ENCODE measurements around the gene ZSWIM1. TPM values are rescaled to one million over a fixed set of nuclear protein-coding genes. Genes with fewer than 3 reads are reported as not detected.
"Not testable (repeated sequence)": the region's sequence is repeated elsewhere in the genome, so short reads cannot be mapped to it uniquely, and the experiment has no call there.

Gene ZSWIM1
- total and polyA plus RNA-seq, 11 donors, result 3.9 to 16.3 (median 10.4) TPM

DNA sequence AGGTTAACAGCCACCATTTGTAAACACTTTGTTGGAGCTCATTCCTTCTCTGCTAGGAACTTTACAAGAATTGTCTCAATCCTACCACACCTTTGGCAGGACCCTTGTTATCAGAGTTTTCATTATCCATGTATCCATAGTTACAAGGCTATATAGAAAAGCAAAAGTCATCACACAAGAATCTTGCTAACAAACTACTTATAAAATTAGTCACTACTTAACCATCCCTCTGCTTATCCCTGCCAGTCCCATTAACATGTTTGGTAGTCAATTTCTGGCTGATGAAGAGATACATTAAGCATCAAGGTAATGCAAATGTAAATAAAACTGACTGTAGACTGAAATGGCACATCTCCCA is 13.2 kb upstream of the ZSWIM1 start:
- H3K27ac ChIP-seq, result no peak overlapping the region
- no peak for TF ChIP-seq POLR2A (IDR thresholded peaks at IDR 0.05)
- TF ChIP-seq, protein P1, sequence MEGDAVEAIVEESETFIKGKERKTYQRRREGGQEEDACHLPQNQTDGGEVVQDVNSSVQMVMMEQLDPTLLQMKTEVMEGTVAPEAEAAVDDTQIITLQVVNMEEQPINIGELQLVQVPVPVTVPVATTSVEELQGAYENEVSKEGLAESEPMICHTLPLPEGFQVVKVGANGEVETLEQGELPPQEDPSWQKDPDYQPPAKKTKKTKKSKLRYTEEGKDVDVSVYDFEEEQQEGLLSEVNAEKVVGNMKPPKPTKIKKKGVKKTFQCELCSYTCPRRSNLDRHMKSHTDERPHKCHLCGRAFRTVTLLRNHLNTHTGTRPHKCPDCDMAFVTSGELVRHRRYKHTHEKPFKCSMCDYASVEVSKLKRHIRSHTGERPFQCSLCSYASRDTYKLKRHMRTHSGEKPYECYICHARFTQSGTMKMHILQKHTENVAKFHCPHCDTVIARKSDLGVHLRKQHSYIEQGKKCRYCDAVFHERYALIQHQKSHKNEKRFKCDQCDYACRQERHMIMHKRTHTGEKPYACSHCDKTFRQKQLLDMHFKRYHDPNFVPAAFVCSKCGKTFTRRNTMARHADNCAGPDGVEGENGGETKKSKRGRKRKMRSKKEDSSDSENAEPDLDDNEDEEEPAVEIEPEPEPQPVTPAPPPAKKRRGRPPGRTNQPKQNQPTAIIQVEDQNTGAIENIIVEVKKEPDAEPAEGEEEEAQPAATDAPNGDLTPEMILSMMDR (IDR thresholded peaks at IDR 0.05), result no peak

DNA sequence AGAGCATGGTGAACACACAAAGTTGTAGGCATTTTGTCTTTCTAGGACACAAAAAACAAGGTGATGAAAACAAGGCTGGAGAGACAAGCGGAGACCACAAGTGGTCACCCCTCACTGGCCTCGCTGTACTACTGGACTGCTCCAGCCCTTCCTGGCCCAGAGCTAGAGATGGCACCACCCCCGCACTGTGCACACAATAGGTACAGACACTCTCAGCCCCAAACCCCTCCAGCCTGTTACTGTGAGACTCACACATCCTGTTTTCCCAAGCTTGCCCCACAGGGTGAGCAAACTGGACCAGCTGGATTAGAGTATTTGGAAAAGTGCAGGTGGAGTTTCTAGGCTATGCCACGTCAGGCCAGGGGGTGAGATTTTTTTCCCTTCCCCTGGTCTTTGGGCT is 8.4 kb upstream of the ZSWIM1 start:
- 80 to 91% (median 89%) methylated on average over 4 of the region's 4 CpGs for WGBS, 4 donors
- DNase-seq (no peak), ATAC-seq (peak in 1 of 4 donors; percentile 58)
- TF ChIP-seq, protein P1 (IDR thresholded peaks at IDR 0.05), result no peak
- TF ChIP-seq POLR2A (IDR thresholded peaks at IDR 0.05), result no peak
- intact Hi-C loops (cut with DNase I), result no loop called here
- Histone ChIP-seq H3K9me3 (no peaks in the 10 kb centered on the region), H3K4me3 (no peak overlapping the region), H3K36me3 (peaks cover 0 to 13% (median 10%) of the 10 kb centered on the region in 9 donors), H3K4me1 (no peaks in the 10 kb centered on the region), H3K27me3 (no peaks in the 10 kb centered on the region), H3K27ac (no peak overlapping the region)

More for the DNA sequence above, 13.2 kb upstream of the ZSWIM1 start:
- Histone ChIP-seq H3K27me3 (no peaks in the 10 kb centered on the region), H3K9me3 (no peaks in the 10 kb centered on the region), H3K4me3 (no peak overlapping the region), H3K4me1 (no peaks in the 10 kb centered on the region), H3K36me3 (peaks cover 0 to 2% (median 0%) of the 10 kb centered on the region in 9 donors)
- ATAC-seq, result no peak
- no peak for DNase-seq
- intact Hi-C loops (cut with DNase I), result no loop called here

DNA sequence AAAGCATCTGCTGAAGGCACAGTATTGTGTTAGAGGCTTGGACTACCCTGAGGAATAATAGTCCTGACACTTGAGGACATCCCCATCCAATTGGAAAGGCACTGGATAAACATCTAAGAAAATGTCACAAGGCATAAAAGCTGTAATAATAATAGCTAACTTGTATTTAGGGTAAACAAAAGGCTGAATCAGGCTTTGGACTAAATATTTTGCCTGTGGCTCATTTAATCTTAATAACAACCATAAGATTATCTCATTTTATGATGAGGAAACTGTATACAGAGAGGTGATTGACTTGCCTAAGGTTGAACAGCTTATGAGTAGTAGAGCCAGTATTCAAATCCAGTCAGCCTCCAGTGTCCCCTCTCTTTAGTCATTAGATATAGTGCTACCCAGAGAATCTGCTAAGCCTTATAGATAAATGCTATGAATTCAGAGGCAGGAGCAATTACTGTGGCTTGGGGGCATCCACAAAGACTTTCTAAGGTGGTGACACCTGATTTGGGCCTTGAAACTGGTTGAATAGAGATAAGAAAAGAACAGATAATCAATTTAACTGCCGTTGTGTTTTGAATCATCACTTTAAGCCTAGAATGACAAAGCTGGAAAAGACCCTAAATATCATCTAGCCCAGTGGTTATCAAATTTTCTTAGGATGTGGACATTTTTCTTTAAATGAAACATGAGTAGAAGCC is 7.5 kb upstream of the ZSWIM1 start:
- H3K27ac ChIP-seq, result no peak overlapping the region
- no peak for TF ChIP-seq POLR2A (IDR thresholded peaks at IDR 0.05)
- TF ChIP-seq, protein P1 (IDR thresholded peaks at IDR 0.05), result no peak
- H3K4me3 ChIP-seq, result no peak overlapping the region
- no peaks in the 10 kb centered on the region for H3K9me3 ChIP-seq
- peaks cover 0 to 22% (median 18%) of the 10 kb centered on the region in 9 donors for H3K36me3 ChIP-seq
- no peak for ATAC-seq
- intact Hi-C loops (cut with DNase I), result no loop called here
- WGBS, 4 donors, result 48 to 54% (median 51%) methylated on average over 1 of the region's 1 CpG
- H3K4me1 ChIP-seq, result peaks cover 0 to 2% (median 0%) of the 10 kb centered on the region in 12 donors
- H3K27me3 ChIP-seq, result no peaks in the 10 kb centered on the region
- no peak for DNase-seq

DNA sequence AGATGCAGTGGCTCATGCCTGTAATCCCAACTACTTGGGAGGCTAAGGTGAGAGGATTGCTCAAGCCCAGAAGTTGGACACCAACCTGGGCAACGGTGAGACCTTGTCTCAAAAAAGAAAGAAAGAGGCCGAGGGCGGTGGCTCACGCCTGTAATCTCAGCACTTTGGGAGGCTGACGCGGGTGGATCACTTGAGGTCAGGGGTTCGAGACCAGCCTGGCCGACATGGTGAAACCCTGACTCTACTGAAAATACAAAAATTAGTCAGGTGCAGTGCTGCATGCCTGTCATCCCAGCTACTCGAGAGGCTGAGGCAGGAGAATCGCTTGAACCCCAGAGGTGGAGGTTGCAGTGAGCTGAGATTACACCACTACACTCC is 6.9 kb upstream of the ZSWIM1 start:
- H3K4me1 ChIP-seq; H3K27me3 ChIP-seq; H3K27ac ChIP-seq; H3K9me3 ChIP-seq; ATAC-seq; intact Hi-C loops (cut with DNase I); DNase-seq; H3K4me3 ChIP-seq: not testable (repeated sequence)
- WGBS, 4 donors, result 92 to 95% (median 94%) methylated on average over 10 of the region's 10 CpGs
- H3K36me3 ChIP-seq, result peaks cover 0 to 27% (median 20%) of the 10 kb centered on the region in 9 donors

DNA sequence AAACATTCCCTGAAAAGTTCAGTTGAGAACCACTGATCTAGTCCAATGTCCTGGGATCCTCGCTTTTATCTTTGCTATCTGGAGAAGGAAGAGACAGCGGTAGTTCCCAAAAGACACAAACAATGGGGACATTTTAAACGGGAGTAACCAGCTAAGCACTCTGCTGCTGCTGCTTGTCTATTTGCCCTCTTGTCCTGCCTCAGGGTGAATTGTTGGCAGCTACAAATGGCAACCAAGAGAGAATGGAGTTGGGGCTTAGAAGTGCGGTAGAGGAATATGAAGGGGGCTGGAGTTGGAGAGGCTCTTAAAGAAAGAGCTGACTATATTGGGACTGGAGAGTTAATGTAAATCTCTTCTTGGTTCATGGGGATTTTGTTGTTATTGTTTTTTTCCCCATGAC is 6.5 kb upstream of the ZSWIM1 start:
- Histone ChIP-seq H3K36me3 (peaks cover 0 to 28% (median 20%) of the 10 kb centered on the region in 9 donors), H3K27me3 (no peaks in the 10 kb centered on the region), H3K9me3 (no peaks in the 10 kb centered on the region), H3K4me3 (no peak overlapping the region), H3K4me1 (peaks cover 0 to 2% (median 0%) of the 10 kb centered on the region in 12 donors), H3K27ac (no peak overlapping the region)
- DNase-seq (no peak), ATAC-seq (no peak)
- TF ChIP-seq, protein P1 (IDR thresholded peaks at IDR 0.05), result no peak
- TF ChIP-seq POLR2A (IDR thresholded peaks at IDR 0.05), result no peak
- intact Hi-C loops (cut with DNase I), result no loop called here
- 57 to 74% (median 71%) methylated on average over 4 of the region's 4 CpGs for WGBS, 4 donors

All from heart left ventricle (tissue), 16 donors.